ENCODE data around the gene KLHL5.

- TF ChIP-seq EZH2 (IDR thresholded peaks at IDR 0.05) (no peak), POLR2AphosphoS5 (IDR thresholded peaks at IDR 0.05; ENCODE audit: borderline replicate concordance, low read depth, low read length) (no peak)
Measured at GRCh38 chr4:39043861-39044363, 18.1 kb upstream of the KLHL5 start.
